ENCODE data around the gene HDDC3.

DNA sequence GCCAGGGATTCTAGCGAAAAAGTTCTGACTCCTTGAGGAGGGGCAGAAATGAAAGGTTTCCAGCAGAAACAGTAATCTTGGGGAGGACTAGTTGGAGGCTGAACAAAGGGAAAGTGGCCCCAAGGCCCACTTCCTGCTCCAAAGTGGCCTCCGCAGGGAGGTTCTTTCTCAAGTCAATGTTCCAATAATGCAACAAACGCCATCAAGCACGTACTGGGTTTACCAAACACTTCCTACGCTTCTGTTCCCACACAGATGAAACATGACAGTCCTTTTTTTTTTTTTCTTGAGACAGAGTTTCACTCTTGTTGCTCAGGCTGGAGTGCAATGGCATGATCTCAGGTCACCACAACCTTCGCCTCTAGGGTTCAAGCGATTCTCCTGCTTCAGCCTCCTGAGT is 12.7 kb upstream of the HDDC3 start:
- TF ChIP-seq GATA2 (CRISPR knock-in tag; IDR thresholded peaks at IDR 0.05) (no peak), POLR2AphosphoS5 (IDR thresholded peaks at IDR 0.05; ENCODE audit: low read depth, low read length) (no peak)
- TF ChIP-seq, protein P1, sequence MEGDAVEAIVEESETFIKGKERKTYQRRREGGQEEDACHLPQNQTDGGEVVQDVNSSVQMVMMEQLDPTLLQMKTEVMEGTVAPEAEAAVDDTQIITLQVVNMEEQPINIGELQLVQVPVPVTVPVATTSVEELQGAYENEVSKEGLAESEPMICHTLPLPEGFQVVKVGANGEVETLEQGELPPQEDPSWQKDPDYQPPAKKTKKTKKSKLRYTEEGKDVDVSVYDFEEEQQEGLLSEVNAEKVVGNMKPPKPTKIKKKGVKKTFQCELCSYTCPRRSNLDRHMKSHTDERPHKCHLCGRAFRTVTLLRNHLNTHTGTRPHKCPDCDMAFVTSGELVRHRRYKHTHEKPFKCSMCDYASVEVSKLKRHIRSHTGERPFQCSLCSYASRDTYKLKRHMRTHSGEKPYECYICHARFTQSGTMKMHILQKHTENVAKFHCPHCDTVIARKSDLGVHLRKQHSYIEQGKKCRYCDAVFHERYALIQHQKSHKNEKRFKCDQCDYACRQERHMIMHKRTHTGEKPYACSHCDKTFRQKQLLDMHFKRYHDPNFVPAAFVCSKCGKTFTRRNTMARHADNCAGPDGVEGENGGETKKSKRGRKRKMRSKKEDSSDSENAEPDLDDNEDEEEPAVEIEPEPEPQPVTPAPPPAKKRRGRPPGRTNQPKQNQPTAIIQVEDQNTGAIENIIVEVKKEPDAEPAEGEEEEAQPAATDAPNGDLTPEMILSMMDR (IDR thresholded peaks at IDR 0.05) = no peak

Data from SK-N-SH (cell line).